Midbrain (tissue), 1 donor: ENCODE data around the gene METTL13.
A peak's percentile ranks its signal among the peaks of the same experiment; 100 is the strongest.
"Not testable (repeated sequence)": the region's sequence is repeated elsewhere in the genome, so short reads cannot be mapped to it uniquely, and the experiment has no call there.

Experiments used
- DNase-seq: peaks from one replicate; lab custom pipeline; 2025; lab: John Stamatoyannopoulos, UW

Gene METTL13

GRCh38 chr1:171769171-171769570, 12.3 kb upstream of the METTL13 start:
- no peak for DNase-seq

DNA sequence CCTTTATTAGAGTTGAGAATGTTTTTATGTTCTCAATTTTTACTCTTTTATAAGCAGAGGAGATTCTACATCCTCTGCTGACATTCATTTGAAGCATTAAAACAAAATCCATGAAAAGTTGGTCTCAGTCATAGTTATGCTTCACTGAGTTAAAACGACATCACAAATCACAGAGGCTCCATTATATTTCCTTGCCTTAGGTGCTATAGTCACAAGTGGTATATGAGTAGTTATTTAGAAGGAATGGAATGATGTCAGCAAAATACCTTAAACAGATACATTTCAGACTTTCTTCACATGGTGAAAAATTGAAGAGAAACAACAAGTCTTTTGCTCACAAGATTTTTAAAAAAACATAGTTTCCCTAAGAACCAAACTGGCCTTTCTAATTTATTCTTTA, 11.7 kb upstream of the METTL13 start:
- no peak for DNase-seq

DNA sequence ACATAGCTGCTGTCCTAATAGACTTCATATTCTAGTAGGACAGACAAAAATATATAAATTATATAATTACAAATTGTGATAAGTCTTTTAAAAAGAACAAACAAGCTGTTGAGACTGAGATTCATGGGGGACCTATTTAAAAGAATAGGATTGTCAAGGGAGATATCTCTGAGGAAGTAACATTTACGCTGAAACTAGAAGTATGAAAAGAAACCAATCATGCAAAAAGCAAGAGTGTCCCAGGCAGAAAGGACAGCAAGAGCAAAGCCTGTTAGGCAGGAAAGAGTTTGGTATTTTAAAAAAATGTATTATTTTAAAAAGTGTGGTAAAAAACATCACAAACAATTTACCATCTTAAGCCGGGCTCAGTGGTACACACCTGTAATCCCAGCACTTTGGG, 9.1 kb upstream of the METTL13 start:
- no peak for DNase-seq

DNA sequence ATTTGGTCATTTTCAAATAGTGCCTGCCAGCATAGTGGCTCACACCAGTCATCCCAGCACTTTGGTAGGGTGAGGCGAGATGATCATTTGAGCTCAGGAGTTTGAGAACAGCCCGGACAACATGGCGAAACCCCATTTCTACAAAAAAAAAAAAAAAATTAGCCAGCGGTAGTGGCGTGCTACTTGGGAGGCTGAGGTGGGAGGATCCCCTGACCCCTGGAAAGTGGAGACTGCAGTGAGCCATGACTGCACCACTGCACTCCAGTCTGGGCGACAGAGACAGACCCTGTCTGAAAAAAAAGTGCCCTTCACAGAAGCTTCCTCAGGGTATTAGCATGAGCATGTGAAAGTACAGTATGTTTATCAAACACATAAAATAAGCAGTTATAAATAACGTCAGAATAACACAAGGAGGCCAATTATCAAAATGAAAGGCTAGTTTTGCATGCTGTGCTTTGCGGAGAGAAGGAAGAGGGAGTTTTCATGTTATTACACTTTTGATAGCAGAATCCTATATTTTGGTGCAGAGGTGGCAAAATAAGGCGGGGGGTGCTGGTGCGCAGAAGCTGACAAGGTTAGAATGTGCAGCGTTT, 781 bp upstream of the METTL13 start:
- no peak for DNase-seq

GRCh38 chr1:171783816-171784530, 2.5 kb downstream of the METTL13 start:
- DNase-seq: no peak

- no peak for DNase-seq
Observed at GRCh38 chr1:171784784-171785183, 3.3 kb downstream of the METTL13 start.

GRCh38 chr1:171785766-171786165, 4.3 kb downstream of the METTL13 start:
- DNase-seq: no peak

GRCh38 chr1:171786534-171786933, 5.1 kb downstream of the METTL13 start:
- DNase-seq: no peak

DNA sequence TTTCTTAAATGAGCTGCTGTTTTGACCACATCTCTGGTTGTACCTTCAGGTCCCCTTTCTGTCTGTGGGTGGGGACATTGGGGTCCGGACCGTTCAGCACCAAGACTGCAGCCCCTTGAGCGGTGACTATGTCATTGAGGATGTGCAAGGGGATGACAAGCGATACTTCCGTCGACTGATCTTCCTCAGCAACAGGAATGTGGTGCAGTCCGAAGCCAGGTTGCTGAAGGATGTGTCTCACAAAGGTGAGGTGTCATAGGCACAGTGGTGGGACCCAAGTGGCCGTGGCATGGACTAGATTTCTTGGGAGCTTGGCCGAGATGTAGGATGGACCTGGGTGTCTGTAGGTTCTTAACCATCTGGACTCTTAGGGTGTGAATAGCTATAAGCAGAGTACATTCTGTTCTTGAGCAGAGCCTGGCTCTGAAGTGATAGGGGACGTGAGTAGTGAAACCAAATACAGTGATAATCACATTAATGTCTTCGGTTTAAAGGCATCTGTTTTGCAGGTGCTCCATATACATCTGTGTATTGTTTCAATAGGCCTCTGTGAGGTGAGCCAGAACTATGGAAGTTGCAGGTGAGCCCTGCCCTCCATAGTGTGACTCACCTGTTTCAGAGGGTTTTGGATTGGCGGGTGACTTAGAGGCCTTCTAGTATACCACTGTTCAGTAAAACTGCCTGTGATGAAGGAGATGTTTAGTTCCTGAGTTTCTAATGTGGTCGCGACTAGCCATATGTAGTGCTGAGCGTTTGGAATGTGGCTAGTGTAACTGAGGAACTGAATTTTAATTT, 6.4 kb downstream of the METTL13 start:
- DNase-seq: no peak

DNA sequence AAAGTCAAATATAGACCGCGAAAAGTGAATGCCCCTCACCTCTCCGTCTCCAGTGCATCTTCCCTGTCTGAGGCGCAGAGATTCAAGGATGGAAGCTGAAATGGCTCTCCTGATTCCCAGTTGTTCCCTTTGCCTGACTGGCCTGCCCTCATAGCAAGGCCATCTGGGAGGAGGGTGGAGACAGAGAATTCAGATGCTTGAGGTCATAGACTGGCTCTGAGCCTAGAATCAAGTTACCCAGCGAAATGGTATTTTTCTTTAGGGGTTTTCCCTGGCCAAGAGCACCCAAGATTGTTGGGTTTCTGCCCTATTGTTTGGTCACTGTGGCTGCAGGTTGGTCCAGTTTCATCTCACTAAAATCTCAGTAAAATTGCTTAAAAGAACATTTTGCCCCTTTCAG, 7.2 kb downstream of the METTL13 start:
- no peak for DNase-seq

DNA sequence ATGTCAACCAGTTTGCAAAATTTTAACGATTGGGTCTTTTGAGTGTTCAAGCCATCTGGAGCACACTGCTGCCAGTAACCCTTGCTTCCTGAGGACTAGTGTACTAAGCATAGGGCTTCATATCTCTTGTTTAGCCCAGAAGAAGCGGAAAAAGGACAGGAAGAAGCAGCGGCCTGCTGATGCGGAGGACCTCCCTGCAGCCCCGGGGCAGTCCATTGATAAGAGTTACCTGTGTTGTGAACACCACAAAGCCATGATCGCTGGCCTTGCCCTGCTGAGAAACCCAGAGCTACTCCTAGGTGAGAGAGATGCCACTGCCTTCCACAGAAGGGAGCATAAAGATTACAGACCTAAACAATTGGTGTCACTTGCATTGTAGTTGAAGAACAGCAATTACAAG, 8.9 kb downstream of the METTL13 start:
- no peak for DNase-seq

GRCh38 chr1:171792656-171793369, 11.4 kb downstream of the METTL13 start:
- DNase-seq: no peak

- DNase-seq: no peak
Observed at GRCh38 chr1:171793636-171794035, 12.2 kb downstream of the METTL13 start.

DNA sequence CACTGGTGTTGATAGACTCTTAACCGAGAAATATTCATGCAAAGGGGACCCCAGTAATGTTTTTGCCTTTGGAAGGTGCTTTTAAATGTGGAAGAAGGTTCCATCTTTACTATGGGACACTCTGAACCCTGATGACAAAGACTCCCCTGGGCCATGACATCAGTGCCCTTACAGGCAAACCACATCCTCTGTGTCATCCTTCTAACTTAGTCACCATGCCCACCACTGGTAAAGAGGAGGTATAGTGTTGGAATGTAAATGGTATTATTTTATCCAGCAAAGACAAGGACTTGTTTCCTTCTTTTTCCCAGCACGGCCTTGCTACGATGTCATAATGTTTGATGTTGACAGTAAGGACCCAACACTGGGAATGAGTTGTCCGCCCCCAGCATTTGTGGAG, 12.6 kb downstream of the METTL13 start:
- DNase-seq: no peak

DNA sequence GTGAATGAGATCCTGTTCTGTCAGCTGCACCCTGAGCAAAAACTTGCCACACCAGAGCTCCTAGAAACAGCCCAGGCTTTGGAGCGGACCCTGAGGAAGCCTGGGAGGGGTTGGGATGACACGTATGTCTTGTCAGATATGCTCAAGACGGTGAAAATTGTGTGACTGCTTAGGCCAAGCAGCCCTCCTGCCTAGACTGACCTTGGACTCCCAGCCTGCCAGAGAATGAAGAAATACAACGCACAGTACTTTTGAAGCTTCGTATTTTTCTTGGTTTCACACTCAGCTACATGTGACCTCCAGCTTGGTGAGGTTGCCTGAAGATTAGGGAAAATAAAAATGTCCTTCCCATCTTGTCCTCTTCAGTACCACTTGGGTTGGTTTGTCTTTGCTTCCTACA, 15.1 kb downstream of the METTL13 start:
- no peak for DNase-seq

DNA sequence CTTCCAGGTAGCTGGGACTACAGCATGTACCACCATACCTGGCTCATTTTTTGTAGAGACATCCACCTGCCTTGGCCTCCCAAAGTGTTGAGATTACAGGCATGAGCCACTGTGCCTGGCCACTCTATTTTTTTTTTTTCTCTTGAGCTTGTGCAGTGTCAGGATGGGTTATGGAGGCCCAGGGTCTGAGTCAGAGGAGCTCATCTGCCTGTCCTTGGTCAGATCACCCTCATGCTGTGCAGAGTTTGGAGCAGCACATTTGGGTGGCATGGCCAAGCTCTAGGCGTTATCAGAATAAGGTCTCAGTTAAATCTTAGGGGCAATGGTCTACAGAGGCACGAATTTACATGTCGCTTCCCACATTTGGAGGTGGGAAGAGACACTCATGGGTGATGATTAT, 16.9 kb downstream of the METTL13 start:
- no peak for DNase-seq

DNA sequence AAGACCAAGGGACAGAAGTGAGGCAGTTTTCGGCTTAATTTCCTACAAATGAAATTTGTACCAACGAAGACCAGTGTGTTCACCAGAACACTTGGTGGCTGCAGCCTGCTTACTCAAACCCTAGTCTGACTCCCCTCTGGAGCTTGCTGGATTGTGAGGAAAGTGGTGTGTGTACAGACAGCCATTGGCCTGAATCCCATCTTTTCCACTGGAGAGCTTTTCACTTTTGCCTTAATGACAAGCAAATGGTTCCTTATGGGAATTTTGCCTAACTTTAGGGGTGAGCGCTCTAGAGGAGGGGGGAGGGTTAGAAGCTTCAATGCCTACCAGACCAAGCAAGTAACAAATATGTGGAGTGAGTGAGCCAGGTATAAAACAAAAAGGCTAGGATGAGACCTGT, 17.3 kb downstream of the METTL13 start:
- no peak for DNase-seq

GRCh38 chr1:171799166-171799565, 17.7 kb downstream of the METTL13 start:
- no peak for DNase-seq

- not testable (repeated sequence) for DNase-seq
Observed at GRCh38 chr1:171799698-171800097, 18.2 kb downstream of the METTL13 start.

DNA sequence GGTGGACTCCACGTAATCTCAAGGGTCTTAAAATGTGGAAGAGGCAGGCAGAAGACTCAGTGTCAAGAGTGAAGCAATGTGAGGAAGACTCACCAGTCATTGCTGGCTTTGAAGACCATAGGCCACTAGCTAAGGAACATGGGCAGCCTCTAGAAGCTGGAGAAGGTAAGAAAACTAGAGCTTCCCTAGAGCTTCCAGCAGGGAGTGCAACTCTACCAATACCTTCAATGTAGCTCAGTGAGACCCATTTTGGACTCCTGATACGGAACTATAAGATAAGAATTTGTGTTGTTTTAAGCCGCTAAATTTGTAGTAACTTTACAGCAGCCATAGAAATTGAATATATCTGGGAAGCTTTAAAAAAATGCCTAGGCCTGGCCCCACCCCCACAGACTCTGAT, 18.9 kb downstream of the METTL13 start:
- DNase-seq: no peak

- DNase-seq: no peak
Observed at GRCh38 chr1:171800851-171801250, 19.4 kb downstream of the METTL13 start.

DNA sequence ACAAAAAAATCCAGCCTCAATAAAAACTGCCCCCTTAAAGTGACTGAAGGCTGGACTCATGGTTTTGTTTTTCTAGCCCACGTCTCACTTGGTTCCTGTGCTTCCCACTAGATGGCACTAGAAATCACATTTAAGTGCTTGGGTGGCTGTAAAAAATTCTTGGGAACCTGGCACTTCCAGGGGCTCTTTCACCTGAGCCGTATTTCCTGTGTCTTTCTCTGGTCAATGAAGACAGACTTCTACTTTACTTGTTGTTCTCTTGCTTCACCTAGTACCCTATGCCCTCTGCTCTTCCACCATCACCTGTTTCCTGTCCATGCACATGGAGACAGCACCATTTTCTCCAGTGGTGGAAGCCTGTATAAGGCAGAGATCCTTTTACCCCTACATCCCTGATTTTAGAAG, 20.0 kb downstream of the METTL13 start:
- DNase-seq: peak; percentile 51

DNA sequence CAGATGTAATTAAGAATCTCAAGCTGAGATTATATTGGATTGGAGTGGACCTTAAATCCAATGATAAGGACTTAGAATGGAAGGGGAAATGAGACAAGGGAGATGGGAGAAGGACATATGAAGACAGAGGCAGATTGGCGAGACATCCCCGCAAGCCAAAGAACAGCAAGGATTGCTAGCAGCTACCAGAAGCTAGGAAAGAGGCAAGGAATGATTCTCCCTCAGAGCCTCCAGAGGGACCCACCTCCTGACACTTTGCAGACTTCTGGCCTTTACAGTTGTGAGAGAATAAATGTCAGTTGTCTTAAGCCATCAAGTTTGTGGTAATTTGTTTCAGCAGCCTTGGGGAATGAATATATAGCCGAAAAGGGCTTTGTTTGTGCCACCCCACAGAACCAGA, 20.7 kb downstream of the METTL13 start:
- DNase-seq: no peak
